PC-9 (cell line): Measurements from ENCODE around the gene ZDHHC8. TPM values are rescaled to one million over a fixed set of nuclear protein-coding genes. Genes with fewer than 3 reads are reported as not detected.

ENCODE experiments used
- BruUV-seq: library from RNA; stranded (reverse); fragments of 400-500 nt; replicated peaks from 2 replicates; lab custom pipeline; 2021; lab: Mats Ljungman, UMichigan
- CTCF ChIA-PET: fragments of 300-600 bp; sonication (Branson Sonifier 250); formaldehyde crosslinking; loops from one replicate; lab custom pipeline; 2022; ENCODE audit warnings: antibody characterized with exemption; lab: Charles Lee
- POLR2A ChIA-PET: fragments of 300-600 bp; sonication (Branson Sonifier 250); formaldehyde crosslinking; loops from one replicate; lab custom pipeline; 2022; ENCODE audit warnings: antibody characterized with exemption; ENCODE audit not compliant: unreplicated experiment; lab: Charles Lee
- DNase-seq, 2 experiments: peaks; one replicate each; pipeline versions ENCODE4 v3.0.0 to v3.0.0-alpha.2; 2015 to 2022; ENCODE audit warnings: mixed read lengths in 1 of 2
- H2AFZ ChIP-seq: fragments of 200-600 bp; sonication (generic); 2 replicates; pipeline ENCODE4 v1.8.1; 2017; ENCODE audit warnings: antibody characterized with exemption
- H3F3A ChIP-seq: fragments of 200-600 bp; sonication (generic); 2 replicates; pipeline ENCODE4 v1.8.1; 2017; ENCODE audit warnings: antibody characterized with exemption, mild to moderate bottlenecking, low read depth; ENCODE audit not compliant: insufficient read depth
- H3K27ac ChIP-seq: fragments of 200-600 bp; sonication (generic); 2 replicates; pipeline ENCODE4 v1.6.1; 2016; ENCODE audit warnings: mixed run types
- H3K27me3 ChIP-seq: fragments of 200-600 bp; sonication (generic); 2 replicates; pipeline ENCODE4 v1.6.1; 2016; ENCODE audit warnings: low read depth, mixed run types; ENCODE audit not compliant: insufficient read depth
- H3K36me3 ChIP-seq: fragments of 200-600 bp; sonication (generic); 2 replicates; pipeline ENCODE4 v1.6.1; 2016; ENCODE audit warnings: low read depth, mixed run types
- H3K4me1 ChIP-seq: fragments of 200-600 bp; sonication (generic); replicated peaks from 2 replicates; pipeline ENCODE4 v1.6.1; 2016; ENCODE audit warnings: mixed run types; ENCODE audit not compliant: insufficient read depth
- H3K4me2 ChIP-seq: fragments of 200-600 bp; sonication (generic); 2 replicates; pipeline ENCODE4 v1.6.1; 2017; ENCODE audit warnings: mixed run types
- H3K4me3 ChIP-seq: fragments of 200-600 bp; sonication (generic); 2 replicates; pipeline ENCODE4 v1.6.1; 2016; ENCODE audit warnings: mixed run types
- H3K79me2 ChIP-seq: fragments of 200-600 bp; sonication (generic); 2 replicates; pipeline ENCODE4 v1.6.1; 2017; ENCODE audit warnings: low read depth, mixed run types
- H3K9me2 ChIP-seq: fragments of 200-600 bp; sonication (generic); 2 replicates; pipeline ENCODE4 v1.8.1; 2017; ENCODE audit warnings: mild to moderate bottlenecking; ENCODE audit not compliant: insufficient read depth
- H3K9me3 ChIP-seq: fragments of 200-600 bp; sonication (generic); 2 replicates; pipeline ENCODE4 v1.8.1; 2016; ENCODE audit warnings: low read depth; ENCODE audit not compliant: insufficient read depth
- H4K20me1 ChIP-seq: fragments of 200-600 bp; sonication (generic); 2 replicates; pipeline ENCODE4 v1.8.1; 2017; ENCODE audit not compliant: insufficient read depth
- CTCF ChIP-seq: fragments of 200-600 bp; sonication (generic); conservative IDR thresholded peaks from 2 replicates; pipeline ENCODE4 v1.6.1; 2017; ENCODE audit warnings: mixed run types, antibody characterized with exemption, mild to moderate bottlenecking, moderate library complexity
- EZH2 ChIP-seq: fragments of 200-600 bp; sonication (generic); IDR thresholded peaks from 2 replicates; pipeline ENCODE4 v1.8.0; 2017; ENCODE audit warnings: antibody characterized with exemption, low read depth
- intact Hi-C: fragments of 100-400 bp; cut with micrococcal nuclease; formaldehyde crosslinking; loops from one replicate; pipeline ENCODE4 v1.10.0; 2022; ENCODE audit not compliant: unreplicated experiment
- total RNA-seq: library from RNA; stranded (reverse); gene quantifications from 2 replicates; pipeline ENCODE4 v1.2.3, GENCODE V29; 2021

ZDHHC8 gene
- total RNA-seq, 1 experiment from 2014 or later, result 34.4 TPM

- Histone ChIP-seq H3K79me2 (no peaks in the 10 kb centered on the region), H3K27ac (no peak overlapping the region), H3F3A (no peaks in the 10 kb centered on the region), H3K4me1 (no peaks in the 10 kb centered on the region), H3K4me2 (no peak overlapping the region), H3K9me3 (no peaks in the 10 kb centered on the region), H3K4me3 (no peak overlapping the region), H4K20me1 (no peaks in the 10 kb centered on the region), H3K9me2 (no peaks in the 10 kb centered on the region), H2AFZ (no peak overlapping the region), H3K36me3 (peaks cover 3% of the 10 kb centered on the region; the same call in 1 of the 2 replicates), H3K27me3 (no peaks in the 10 kb centered on the region)
- TF ChIP-seq EZH2 (no peak), CTCF (no peak)
- BruUV-seq, result no TSS peak
- POLR2A ChIA-PET, result interaction anchor here (0.6 kb wide), 1 partner anchor 36 kb away, joined by 3 read pairs; no protein-coding TSS in a partner anchor
- intact Hi-C loops, result no loop called here
- CTCF ChIA-PET, result no interaction called here
- DNase-seq, result no peak
These were observed 38.0 kb upstream of the ZDHHC8 start for GRCh38 chr22:20093418-20094196.

- BruUV-seq, result no TSS peak
These were observed 37.3 kb upstream of the ZDHHC8 start for GRCh38 chr22:20094197-20094807.

GRCh38 chr22:20095521-20095920 lies 36.1 kb upstream of the ZDHHC8 start:
- Histone ChIP-seq H3K27ac (no peak overlapping the region), H3K4me2 (no peak overlapping the region), H3K36me3 (peaks cover 3% of the 10 kb centered on the region; the same call in 1 of the 2 replicates), H4K20me1 (no peaks in the 10 kb centered on the region), H3K4me1 (no peaks in the 10 kb centered on the region), H3K4me3 (no peak overlapping the region), H3F3A (no peaks in the 10 kb centered on the region), H3K9me3 (no peaks in the 10 kb centered on the region), H3K27me3 (no peaks in the 10 kb centered on the region), H3K9me2 (no peaks in the 10 kb centered on the region), H2AFZ (no peak overlapping the region), H3K79me2 (no peaks in the 10 kb centered on the region)
- TF ChIP-seq EZH2 (no peak), CTCF (no peak)
- DNase-seq, result no peak
- ChIA-PET POLR2A (no interaction called here), CTCF (no interaction called here)
- intact Hi-C loops, result no loop called here
- no TSS peak for BruUV-seq

More at GRCh38 chr22:20094197-20094807, 37.3 kb upstream of the ZDHHC8 start:
- no peak for TF ChIP-seq CTCF
- no peak for TF ChIP-seq EZH2
- no peaks in the 10 kb centered on the region for H3K27me3 ChIP-seq
- ChIA-PET CTCF (no interaction called here), POLR2A (interaction anchor here (0.6 kb wide), 1 partner anchor 37 kb away, joined by 3 read pairs; no protein-coding TSS in a partner anchor)
- no peak for DNase-seq
- no peaks in the 10 kb centered on the region for H4K20me1 ChIP-seq
- no peaks in the 10 kb centered on the region for H3F3A ChIP-seq
- peaks cover 3% of the 10 kb centered on the region; the same call in 1 of the 2 replicates for H3K36me3 ChIP-seq
- no peak overlapping the region for H3K4me3 ChIP-seq
- H3K79me2 ChIP-seq, result no peaks in the 10 kb centered on the region
- H3K9me3 ChIP-seq, result no peaks in the 10 kb centered on the region
- intact Hi-C loops, result no loop called here
- no peak overlapping the region for H3K4me2 ChIP-seq
- H3K27ac ChIP-seq, result no peak overlapping the region
- H3K4me1 ChIP-seq, result no peaks in the 10 kb centered on the region
- no peaks in the 10 kb centered on the region for H3K9me2 ChIP-seq
- H2AFZ ChIP-seq, result no peak overlapping the region
